Measurements from ENCODE around the gene UBALD1.
"Not testable (repeated sequence)": the region's sequence is repeated elsewhere in the genome, so short reads cannot be mapped to it uniquely, and the experiment has no call there.

UBALD1 gene

DNA sequence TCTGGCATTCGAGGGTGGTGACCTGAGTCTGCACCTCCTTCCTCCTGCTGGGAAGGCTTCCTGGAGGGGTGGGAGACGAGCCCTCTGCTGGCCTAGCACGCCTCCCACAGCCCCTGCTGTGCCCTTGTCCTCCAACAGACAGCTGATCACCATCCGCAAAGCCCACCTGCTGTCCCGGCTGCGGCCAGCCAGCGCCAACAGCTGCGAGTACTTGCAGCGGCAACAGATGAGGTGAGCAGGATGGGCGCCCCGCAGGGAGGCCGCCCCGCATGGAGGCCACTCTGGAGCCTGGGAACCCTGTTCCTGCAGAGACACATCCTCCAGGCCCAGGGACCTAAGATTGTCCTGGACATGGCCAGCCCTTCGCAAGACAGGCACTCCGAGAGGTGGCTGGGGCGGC, 21.6 kb downstream of the UBALD1 start:
- peak; percentile 59 for DNase-seq

- DNase-seq, result peak; percentile 20
Measured at GRCh38 chr16:4591706-4592470, 22.8 kb downstream of the UBALD1 start.

- DNase-seq, result no peak
Measured at GRCh38 chr16:4591191-4591590, 23.5 kb downstream of the UBALD1 start.

DNA sequence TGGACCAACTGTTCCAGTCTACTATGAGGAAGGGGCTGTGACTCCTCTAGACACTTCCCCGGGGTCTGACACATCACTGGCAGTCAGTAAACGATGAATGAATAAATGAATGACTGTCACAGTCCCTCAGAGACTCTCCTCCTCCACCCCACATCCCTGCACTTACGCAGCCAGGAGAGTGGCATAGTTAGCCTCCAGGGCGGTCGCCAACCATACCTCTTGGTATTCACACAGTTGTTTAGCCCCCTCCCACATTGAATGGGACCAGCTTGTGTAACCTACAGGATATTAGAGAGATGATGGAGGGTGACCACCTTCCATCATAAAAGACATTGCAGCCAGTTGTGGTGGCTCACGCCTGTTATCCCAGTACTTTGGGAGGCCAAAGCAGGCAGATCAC, 25.7 kb downstream of the UBALD1 start:
- DNase-seq, result no peak

GRCh38 chr16:4588386-4588785, 26.3 kb downstream of the UBALD1 start:
- no peak for DNase-seq

GRCh38 chr16:4586291-4586690, 28.4 kb downstream of the UBALD1 start:
- no peak for DNase-seq

DNA sequence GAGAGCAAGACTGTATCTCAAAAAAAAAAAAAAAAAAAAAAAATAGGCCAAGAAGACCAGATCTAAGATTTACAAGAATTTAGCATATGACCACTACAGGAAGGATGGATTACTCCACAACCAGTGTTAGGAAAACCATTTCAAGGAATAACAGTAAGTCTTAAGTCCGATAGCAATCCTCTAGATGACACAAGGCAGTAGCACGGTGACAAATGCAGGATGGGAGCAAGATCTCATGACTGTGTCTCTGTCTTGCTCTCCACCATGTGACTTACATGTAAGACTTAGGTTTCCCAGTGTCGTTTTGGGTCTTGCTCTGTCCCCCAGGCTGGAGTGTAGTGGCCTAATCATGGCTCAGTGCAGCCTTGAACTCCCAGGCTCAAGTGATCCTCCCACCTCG, 30.8 kb downstream of the UBALD1 start:
- DNase-seq, result no peak

DNA sequence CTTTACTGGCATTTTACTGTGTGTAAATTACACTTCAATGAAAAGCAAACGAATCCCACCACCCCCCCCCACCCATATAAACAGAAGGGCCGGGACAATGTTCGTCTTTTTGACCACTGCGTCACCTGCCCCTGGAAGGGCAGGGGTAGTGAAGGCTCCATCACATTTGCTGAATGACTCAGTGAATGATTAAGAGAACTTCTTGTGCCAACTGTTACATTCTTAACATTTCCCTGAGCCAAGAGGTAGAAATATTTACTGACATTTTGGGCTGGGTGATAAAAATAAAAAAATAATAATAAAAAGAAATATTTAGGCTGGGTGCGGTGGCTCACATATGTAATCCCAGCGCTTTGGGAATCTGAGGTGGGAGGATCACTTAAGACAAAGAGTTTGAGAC, 34.4 kb downstream of the UBALD1 start:
- DNase-seq, result no peak

DNA sequence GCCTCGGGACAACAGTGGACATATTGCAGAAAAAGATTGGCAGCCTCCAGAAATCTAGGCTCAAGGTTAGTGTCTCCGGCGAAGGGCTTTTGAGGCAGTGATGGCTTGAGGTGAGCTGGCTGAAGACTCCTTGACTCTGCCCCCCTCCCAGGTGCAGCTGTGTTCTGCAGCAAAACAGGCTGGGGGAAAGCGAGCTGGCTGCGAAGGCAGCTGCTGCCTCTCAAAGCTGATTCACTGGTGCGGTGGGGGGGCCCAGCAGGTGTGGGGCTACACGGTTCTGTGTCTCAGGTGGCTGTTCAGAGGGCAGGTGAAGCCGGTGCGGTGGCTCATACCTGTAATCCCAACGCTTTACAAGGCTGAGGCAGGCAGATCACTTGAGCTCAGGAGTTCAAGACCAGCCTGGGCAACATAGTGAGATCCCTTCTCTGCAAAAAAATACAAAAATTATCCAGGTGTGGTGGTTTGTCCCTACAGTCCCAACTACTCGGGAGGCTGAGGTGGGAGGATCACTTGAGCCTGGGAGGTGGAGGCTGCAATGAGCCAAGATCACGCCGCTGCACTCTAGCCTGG, 35.6 kb downstream of the UBALD1 start:
- DNase-seq, result no peak

- no peak for DNase-seq
Measured at GRCh38 chr16:4576008-4576407, 38.7 kb downstream of the UBALD1 start.

GRCh38 chr16:4574919-4575705, 39.6 kb downstream of the UBALD1 start:
- DNase-seq, result no peak

DNA sequence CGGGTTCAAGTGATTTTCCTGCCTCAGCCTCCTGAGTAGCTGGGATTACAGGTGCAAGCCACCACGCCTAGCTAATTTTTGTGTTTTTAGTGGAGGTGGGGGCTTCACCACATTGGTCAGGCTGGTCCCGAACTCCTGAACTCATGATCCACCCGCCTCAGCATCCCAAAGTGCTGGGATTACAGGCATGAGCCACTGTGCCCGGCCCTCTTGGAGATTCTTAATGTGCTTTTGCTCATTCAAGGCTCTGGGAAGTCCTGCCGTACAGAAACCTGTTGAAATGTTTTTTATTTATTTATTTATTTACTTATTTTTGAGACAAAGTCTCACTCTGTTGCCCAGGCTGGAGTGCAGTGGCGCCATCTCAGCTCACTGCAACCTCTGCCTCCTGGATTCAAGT, 40.8 kb downstream of the UBALD1 start:
- not testable (repeated sequence) for DNase-seq

GRCh38 chr16:4572715-4573114, 42.0 kb downstream of the UBALD1 start:
- DNase-seq, result no peak

- no peak for DNase-seq
Measured at GRCh38 chr16:4570688-4571321, 43.9 kb downstream of the UBALD1 start.

- no peak for DNase-seq
Measured at GRCh38 chr16:4570086-4570485, 44.6 kb downstream of the UBALD1 start.

DNA sequence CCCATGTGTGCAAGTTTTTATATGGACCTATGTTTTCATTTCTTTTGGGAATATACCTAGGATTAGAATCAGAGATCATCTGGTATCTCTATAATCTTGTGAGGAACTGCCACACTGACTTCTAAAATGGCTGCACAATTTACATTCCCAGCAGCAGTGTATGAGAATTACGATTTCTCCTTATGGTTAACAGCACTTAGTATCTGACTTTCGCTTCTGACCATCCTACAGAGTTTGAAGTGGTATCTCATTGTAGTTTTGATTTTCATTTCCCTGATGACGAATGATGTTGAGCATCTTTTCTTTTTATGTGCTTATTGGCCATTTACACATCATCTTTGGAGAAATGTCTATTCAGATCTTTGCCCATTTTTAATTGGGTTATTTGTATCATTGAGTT, 48.5 kb downstream of the UBALD1 start:
- DNase-seq, result no peak

DNA sequence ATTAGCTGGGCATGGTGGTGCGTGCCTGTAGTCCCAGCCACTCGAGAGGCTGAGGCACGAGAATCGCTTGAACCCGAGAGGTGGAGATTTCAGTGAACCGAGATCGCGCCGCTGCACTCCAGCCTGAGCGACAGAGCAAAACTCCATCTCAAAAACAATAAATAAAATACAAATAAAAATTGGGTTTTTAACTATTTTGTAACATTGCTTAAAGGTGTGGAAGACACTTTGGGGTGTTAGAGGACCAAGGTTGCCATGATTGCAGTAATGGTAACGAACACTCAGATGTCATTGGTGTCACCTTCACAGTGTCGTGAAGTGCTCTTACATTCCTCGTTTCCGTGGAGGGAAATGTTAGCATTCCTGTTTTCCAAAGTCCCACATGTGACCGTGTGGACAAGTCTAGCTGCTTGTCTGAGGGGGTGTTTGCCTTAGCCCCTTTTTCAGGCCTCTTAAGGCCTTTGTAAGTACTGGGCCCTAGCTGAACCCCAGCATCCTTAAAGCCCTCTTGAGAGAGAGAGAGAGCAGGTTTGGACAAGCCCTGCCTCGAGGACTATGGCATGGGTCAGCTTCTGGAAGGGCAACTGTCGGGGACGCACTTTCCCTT, 49.9 kb downstream of the UBALD1 start:
- no peak for DNase-seq

- DNase-seq, result no peak
Measured at GRCh38 chr16:4561596-4561995, 53.1 kb downstream of the UBALD1 start.
